Nephron progenitor cell (in vitro differentiated cells): ENCODE results near the gene AP2A2.

Source experiments
- DNase-seq: peaks from one replicate; pipeline ENCODE4 v3.0.0; 2021
- H3K27ac Mint-ChIP-seq: 2 replicates; pipeline ENCODE4 v1.8.0; 2021; ENCODE audit warnings: mild to moderate bottlenecking, moderate library complexity, mixed read lengths
- H3K27me3 Mint-ChIP-seq: 2 replicates; pipeline ENCODE4 v1.8.0; 2021; ENCODE audit warnings: mild to moderate bottlenecking, low read depth, mixed read lengths; ENCODE audit not compliant: poor library complexity
- H3K36me3 Mint-ChIP-seq: 2 replicates; pipeline ENCODE4 v1.8.0; 2021; ENCODE audit warnings: low read depth, mixed read lengths
- H3K4me1 Mint-ChIP-seq: 2 replicates; pipeline ENCODE4 v1.8.0; 2021; ENCODE audit warnings: mixed read lengths
- H3K4me3 Mint-ChIP-seq: 2 replicates; pipeline ENCODE4 v1.8.0; 2021; ENCODE audit warnings: mild to moderate bottlenecking, moderate library complexity, mixed read lengths
- H3K9me3 Mint-ChIP-seq: 2 replicates; pipeline ENCODE4 v1.8.0; 2021; ENCODE audit warnings: mild to moderate bottlenecking, moderate library complexity, mixed read lengths
- TF ChIP-seq, protein P1 (sequence below): fragments of 200-600 bp; sonication (generic); IDR thresholded peaks from 2 replicates; pipeline ENCODE4 v1.5.0; 2021; ENCODE audit warnings: antibody characterized with exemption

The AP2A2 gene

DNA sequence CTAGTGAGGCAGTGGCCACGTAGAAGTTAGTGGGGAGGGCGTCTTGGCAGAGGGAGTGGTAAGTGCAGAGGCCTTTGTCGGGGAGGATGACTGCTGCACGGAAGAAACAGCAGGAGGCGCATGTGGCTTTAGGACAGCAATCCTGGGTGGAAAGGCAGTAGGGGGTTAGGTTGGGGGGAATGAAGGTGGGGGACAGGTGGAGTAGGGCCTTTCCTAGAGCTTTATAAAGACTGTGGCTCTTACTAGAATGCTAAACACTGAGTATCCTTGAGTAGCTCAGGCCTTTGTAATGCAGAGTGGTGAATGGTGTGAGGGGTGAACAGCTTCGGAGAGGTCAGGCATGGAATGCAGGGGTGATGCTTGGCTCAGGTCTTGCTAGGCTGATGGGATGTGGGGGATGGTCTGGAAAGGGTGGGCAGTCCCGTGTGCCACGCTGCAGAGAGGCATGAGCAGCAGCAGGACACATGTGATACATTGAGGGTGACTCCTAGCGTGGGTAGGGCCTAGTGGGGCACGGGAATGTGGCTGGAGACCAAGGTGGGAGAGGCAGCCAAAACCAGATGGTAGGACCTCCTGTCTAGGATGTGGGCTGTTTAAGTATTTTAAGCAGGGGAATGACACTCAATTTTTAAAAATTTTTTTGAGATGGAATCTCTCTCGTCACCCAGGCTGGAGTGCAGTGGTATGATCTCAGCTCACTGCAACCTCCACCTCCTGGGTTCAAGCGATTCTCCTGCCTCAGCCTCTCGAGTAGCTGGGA, 19.2 kb downstream of the AP2A2 start:
- DNase-seq = no peak
- Mint-ChIP-seq H3K36me3 (peaks cover 51% of the 10 kb centered on the region), H3K27ac (peak overlapping the region; percentile 93), H3K4me1 (peaks cover 61% of the 10 kb centered on the region), H3K4me3 (peak overlapping the region; percentile 18), H3K27me3 (peaks cover 3% of the 10 kb centered on the region), H3K9me3 (peaks cover 23% of the 10 kb centered on the region)
- TF ChIP-seq, protein P1, sequence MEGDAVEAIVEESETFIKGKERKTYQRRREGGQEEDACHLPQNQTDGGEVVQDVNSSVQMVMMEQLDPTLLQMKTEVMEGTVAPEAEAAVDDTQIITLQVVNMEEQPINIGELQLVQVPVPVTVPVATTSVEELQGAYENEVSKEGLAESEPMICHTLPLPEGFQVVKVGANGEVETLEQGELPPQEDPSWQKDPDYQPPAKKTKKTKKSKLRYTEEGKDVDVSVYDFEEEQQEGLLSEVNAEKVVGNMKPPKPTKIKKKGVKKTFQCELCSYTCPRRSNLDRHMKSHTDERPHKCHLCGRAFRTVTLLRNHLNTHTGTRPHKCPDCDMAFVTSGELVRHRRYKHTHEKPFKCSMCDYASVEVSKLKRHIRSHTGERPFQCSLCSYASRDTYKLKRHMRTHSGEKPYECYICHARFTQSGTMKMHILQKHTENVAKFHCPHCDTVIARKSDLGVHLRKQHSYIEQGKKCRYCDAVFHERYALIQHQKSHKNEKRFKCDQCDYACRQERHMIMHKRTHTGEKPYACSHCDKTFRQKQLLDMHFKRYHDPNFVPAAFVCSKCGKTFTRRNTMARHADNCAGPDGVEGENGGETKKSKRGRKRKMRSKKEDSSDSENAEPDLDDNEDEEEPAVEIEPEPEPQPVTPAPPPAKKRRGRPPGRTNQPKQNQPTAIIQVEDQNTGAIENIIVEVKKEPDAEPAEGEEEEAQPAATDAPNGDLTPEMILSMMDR = no peak

DNA sequence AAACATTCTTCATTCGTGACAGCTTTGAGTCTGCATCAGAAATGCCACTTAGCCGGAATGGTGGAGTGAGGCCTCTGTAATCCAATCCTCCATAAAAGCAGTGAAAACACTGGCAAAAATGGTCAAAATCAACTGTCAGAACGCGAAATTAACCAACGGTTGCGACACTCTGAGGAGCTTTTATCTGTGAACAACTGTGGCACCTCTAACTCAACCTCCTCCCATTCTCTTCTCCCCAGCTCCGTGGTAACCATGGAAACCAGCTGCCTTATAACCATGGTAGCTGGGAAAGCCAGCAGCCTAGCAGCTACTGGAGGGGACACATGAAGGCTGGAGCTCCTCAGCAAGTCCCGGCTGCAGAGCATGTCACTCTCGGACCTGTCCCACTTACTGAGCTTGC, 20.3 kb downstream of the AP2A2 start:
- H3K36me3 Mint-ChIP-seq = peaks cover 52% of the 10 kb centered on the region
- H3K9me3 Mint-ChIP-seq = peaks cover 29% of the 10 kb centered on the region
- peaks cover 3% of the 10 kb centered on the region for H3K27me3 Mint-ChIP-seq
- peak; percentile 42 for DNase-seq
- TF ChIP-seq, protein P1 = no peak
- peaks cover 52% of the 10 kb centered on the region for H3K4me1 Mint-ChIP-seq
- H3K27ac Mint-ChIP-seq = peak overlapping the region; percentile 67
- no peak overlapping the region for H3K4me3 Mint-ChIP-seq

GRCh38 chr11:947744-948143, 22.1 kb downstream of the AP2A2 start:
- Mint-ChIP-seq H3K4me3 (no peak overlapping the region), H3K36me3 (peaks cover 52% of the 10 kb centered on the region), H3K27ac (no peak overlapping the region), H3K27me3 (peaks cover 3% of the 10 kb centered on the region), H3K4me1 (peaks cover 48% of the 10 kb centered on the region), H3K9me3 (peaks cover 29% of the 10 kb centered on the region)
- DNase-seq = no peak
- TF ChIP-seq, protein P1 = no peak

GRCh38 chr11:951507-951906, 25.8 kb downstream of the AP2A2 start:
- Mint-ChIP-seq H3K27ac (no peak overlapping the region), H3K27me3 (peaks cover 3% of the 10 kb centered on the region), H3K36me3 (peaks cover 44% of the 10 kb centered on the region), H3K9me3 (peaks cover 29% of the 10 kb centered on the region), H3K4me3 (no peak overlapping the region), H3K4me1 (peaks cover 48% of the 10 kb centered on the region)
- TF ChIP-seq, protein P1 = no peak
- no peak for DNase-seq

GRCh38 chr11:952406-953385, 27.0 kb downstream of the AP2A2 start:
- no peak overlapping the region for H3K4me3 Mint-ChIP-seq
- peak overlapping the region; percentile 43 for H3K27ac Mint-ChIP-seq
- H3K27me3 Mint-ChIP-seq = peaks cover 3% of the 10 kb centered on the region
- H3K4me1 Mint-ChIP-seq = peaks cover 58% of the 10 kb centered on the region
- H3K36me3 Mint-ChIP-seq = peaks cover 36% of the 10 kb centered on the region
- no peak for DNase-seq
- peaks cover 28% of the 10 kb centered on the region for H3K9me3 Mint-ChIP-seq
- TF ChIP-seq, protein P1 = no peak
